HG02798 (cell line): Measurements from ENCODE around the gene DDC.
"Not testable (repeated sequence)": the region's sequence is repeated elsewhere in the genome, so short reads cannot be mapped to it uniquely, and the experiment has no call there.

Experiments used
- ATAC-seq: cut with Tn5 transposase; IDR thresholded peaks from one replicate; pipeline ENCODE4 v1.9.1; 2021; ENCODE audit warnings: mild to moderate bottlenecking; ENCODE audit not compliant: unreplicated experiment, poor library complexity

Gene DDC

GRCh38 chr7:50466815-50467585 lies 98.2 kb downstream of the DDC start:
- no peak for ATAC-seq

GRCh38 chr7:50463035-50463434 lies 102.2 kb downstream of the DDC start:
- no peak for ATAC-seq

DNA sequence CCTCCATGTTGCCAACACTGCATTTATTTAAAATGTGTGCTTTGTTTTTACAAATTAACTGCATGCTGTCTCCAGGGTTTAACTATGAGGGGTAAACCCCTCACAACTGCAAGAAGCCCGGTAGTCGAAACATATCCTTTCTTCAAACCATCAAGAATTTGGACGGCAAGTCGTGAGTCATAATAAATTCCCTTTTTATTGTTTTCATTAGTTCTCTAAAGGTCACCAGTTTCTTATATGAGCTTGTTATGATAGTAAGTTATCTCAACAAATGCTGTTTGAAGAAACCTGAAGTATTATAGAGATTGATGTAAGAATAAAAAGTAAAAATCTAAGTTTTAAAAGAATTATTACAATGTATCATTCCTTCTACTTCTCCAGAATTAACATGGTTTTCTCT lies 102.8 kb downstream of the DDC start:
- no peak for ATAC-seq

GRCh38 chr7:50461695-50462094 lies 103.5 kb downstream of the DDC start:
- ATAC-seq = no peak

- not testable (repeated sequence) for ATAC-seq
Measured at GRCh38 chr7:50459183-50459582, 106.0 kb downstream of the DDC start.

- ATAC-seq = not testable (repeated sequence)
Measured at GRCh38 chr7:50458651-50459050, 106.6 kb downstream of the DDC start.

DNA sequence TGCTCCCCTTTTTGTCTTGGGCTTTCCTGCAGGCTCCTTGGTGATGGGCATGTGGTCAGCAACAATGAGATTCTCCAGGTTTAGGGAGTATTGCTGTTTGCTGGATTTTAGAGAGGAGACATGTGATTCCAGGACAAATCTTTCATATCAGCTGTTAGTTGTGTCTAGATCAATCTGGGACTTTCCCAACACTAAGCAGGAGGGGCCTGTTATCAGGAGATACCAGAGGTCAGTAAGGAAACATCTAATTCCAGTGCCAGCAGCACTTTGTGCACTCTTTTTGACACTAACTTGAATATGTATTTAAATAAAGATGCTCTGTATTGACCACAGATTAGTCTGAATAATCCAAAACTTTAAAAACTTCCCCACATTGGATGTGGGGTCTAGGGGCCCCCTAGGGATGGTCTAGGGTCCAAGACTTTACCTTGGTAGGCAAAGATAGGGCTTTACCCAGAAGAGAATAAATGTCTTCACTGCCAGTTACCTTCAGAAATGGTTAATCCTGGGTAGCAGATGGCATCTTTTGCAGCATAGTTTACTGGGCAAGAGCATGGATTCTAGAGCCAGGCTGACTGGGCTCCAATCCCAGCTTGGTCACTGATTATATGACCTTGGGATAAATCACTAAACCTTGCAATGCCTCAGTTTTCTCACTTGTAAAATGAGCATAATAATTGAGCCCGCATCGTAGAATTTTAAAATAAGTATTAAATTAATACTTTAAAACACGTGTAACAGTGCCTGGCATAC lies 108.7 kb downstream of the DDC start:
- no peak for ATAC-seq

- ATAC-seq = no peak
Measured at GRCh38 chr7:50455658-50456057, 109.5 kb downstream of the DDC start.

- no peak for ATAC-seq
Measured at GRCh38 chr7:50454968-50455367, 110.2 kb downstream of the DDC start.

DNA sequence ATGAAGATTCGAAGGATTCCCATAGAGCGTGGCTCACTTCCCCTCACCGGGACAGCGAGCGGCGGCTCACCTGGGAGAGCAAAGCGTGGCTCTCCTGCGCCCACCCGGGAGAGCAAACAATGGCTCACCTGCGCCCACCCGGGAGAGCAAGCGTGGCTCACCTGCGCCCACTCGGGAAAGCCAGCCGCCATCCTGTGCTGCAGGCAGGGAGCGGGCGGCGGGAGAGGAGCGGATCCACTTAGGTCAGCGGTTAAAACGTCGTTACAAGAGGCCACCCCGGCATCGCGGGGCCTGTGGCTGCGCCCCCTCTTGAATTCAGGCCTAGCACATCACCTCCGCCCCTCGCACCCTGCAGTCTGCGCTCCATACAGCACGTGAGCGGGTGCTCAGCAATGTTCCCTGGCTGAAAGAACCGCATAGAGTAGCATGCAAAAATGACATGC lies 114.6 kb downstream of the DDC start:
- no peak for ATAC-seq

DNA sequence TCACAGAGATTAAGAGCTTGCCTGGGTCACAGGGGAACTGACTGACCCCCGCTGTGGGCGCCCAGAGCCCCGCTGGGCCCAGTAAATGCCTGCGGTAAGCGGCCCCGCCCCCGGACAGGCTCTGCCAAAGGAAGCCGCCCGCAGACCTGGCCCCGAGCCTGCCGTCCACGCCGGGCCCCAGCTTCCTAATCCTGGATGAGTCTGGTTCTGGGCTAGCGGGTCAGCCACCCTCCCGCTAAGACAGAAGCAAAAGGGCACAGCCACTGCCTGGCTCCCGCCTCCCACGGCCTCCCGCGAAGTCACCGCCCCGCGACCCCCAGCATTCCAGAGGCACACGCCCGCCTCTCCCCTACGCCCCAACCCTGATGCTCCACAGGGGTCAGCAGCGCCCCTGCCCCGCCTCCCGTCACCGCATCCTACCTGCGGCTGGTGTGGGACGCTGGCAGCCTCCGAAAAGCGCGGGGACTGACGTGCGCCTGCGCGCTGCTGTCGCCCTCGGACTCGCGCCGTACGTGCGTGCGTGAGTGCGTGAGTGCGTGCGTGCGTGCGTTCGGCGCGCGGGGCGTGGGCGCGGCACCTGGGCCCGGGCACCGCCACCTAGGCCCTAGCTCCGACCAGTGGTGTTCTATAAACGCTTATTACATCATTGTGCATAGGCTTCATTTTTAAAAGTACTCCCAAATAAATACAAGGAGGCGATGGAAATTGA lies 115.2 kb downstream of the DDC start, which contains the start of gene FIGNL1:
FIGNL1 (minus strand) TSS at position 470 of the 709 bp plus-strand sequence. CDS start 3,063 bp downstream, outside the sequence.
- ATAC-seq = peak; percentile 92

DNA sequence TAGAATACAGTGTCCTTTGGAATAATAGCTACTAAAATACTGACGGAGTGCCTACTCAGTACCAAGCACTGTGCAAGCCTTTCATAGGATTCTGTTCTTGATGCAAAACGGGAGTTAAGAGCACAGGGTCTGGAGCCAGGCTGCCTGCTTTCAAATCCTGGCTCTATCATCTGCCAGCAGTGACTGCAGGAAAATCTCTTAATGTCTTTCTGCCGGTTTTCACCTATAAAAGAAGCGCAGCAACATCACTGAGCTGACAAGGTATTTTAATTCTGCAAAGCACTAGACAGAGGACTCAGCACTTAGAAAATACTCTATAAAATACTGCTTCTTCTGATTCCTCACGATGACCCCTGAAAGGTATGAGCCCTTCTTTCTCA lies 115.7 kb downstream of the DDC start:
- no peak for ATAC-seq

DNA sequence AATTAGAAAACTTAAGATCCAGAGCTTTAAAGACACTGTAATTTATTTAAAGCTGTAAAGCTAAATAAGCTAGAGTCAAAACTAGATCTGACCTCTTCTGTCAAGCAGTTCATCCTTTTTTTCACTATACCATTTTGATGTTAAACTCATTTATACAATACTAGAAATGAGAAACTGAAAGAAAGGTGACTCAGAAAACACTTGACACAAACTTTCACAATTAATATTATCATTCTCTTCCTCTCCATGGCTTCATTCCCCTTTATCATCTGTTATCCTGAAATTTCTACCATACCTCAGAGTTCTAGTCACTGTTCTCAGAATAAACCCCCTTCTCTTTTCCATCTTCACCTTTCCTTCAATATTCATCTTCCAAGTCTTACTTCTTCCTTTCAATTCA lies 116.4 kb downstream of the DDC start:
- peak; percentile 29 for ATAC-seq

GRCh38 chr7:50446542-50446960 lies 118.7 kb downstream of the DDC start:
- peak; percentile 33 for ATAC-seq

DNA sequence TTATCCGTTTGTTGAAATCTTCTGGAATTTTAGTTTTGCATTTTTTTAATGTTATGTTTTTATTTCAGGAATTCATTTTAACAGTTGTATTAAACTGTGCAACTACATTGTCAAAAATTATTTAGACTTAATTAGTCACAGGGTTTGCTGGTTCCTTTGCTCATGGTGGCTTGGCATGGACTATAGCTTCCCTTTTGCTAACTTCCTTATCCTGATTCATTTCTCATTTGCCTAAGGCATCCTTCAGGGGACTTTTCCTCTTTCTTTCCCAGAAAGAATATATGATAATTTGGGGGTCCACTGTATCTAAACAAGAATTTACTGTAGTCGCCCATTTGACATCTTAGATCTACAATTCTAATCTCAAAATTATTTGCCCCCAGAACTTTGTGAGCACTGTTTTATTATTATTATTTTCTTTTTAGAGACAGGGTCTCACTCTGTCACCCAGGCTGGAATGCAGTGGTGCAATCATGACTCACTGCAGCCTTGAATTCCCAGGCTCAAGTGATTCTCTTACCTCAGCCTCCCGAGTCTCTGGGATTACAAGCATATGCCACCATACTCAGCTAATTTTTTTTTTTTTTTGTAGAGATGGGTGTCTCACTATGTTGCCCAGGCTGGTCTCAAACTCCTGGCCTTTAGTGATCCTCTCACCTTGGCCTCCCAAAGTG lies 128.9 kb downstream of the DDC start:
- ATAC-seq = no peak

- no peak for ATAC-seq
Measured at GRCh38 chr7:50431722-50432305, 133.4 kb downstream of the DDC start.

GRCh38 chr7:50431316-50431715 lies 133.9 kb downstream of the DDC start:
- ATAC-seq = no peak

DNA sequence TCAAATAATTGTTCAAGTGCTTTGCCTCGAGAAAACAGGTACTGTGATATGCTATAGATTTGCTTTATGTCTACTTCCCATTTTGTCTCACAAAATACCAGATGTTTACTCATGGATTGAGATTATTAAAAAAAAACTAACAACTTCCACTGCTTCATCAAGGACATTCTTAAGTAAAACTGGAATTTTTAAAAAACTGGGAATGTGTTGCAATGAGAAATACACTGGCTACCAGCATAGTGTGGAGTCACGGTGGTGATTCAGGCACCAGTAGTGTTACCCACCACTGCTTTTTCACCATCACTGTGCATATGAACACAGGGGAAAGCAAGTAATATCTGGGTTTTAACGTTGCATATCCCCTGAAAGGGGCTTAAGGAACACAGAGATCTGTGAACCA lies 136.3 kb downstream of the DDC start:
- no peak for ATAC-seq

DNA sequence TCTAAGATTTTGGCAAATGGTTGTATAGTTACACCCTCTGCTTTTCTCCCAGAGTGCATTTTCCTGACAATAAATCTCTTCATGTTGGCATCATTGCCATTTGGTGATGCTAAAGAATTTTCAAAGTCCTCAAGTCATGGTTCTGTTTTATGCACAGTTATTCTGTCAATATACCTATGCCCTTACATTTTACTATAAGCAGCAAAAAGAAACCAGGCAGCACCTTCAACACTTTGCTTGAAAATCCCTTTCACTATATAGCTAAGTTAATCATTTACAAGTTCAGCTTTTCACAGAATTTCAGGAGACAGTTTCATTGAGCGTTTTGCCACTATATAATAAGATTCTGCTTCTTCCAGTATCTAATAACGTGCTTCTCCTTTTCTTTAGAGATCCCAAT lies 137.7 kb downstream of the DDC start:
- ATAC-seq = no peak
